HG02970 (cell line): ENCODE data around the gene LSG1.
"Not testable (repeated sequence)": the region's sequence is repeated elsewhere in the genome, so short reads cannot be mapped to it uniquely, and the experiment has no call there.

Source experiments
- ATAC-seq: cut with Tn5 transposase; IDR thresholded peaks from one replicate; pipeline ENCODE4 v1.9.1; 2021; ENCODE audit warnings: mild to moderate bottlenecking, moderate library complexity, moderate number of reproducible peaks; ENCODE audit not compliant: unreplicated experiment, low FRiP score

The LSG1 gene

DNA sequence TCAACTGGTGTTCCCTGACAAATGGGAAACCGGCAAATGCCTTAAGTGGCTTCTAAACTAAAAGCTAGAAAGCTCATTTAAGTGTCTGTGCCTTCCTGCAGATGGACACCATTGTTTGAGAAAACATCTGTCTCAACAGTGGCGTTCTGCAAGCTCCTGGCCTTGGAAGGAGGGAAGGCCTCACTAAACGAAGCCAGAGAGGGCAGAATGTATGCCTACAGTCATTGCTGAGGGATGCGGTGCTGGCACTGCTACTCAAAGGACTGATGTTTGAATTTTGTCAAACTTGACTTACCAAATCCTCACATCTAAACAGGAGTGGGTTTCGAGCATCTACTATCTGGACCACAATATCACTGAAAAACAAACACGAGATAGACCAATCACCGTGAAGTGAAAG, 12.2 kb downstream of the LSG1 start:
- ATAC-seq, result no peak

DNA sequence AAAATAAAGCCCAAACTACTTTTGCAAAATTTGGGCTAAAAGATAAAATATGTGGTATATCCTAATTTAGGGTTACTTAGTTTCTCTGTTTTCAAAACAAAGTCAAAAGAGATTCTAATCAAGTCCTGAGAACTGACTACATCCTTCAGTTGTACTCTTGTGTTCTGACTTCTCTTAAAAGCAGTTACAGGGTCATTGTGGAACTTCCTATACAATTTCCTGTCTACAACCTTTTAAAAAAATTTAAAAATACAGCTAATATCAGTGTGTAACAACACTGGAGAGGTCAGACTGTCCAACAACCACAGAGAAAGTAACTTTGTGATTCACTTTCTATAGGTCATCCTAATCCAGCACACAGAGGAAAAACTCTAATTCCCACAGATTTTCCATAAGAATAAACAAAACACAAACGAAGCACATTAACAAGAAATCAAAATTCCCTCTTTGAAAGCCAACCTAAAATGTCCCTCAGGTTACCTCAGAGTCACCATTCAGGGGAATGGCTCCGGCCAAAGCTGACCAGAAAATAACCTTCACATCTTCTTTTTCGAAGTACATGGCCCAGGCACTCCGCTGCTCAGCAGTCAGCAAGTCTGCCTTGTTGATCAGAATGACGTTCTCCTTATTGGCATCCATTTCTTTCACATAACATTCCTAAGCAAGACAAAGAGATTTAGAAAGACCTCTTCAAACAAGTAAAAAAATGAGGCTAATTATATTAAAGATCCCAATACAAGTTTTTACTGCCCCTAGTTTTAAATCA, 13.3 kb downstream of the LSG1 start:
- ATAC-seq, result no peak

DNA sequence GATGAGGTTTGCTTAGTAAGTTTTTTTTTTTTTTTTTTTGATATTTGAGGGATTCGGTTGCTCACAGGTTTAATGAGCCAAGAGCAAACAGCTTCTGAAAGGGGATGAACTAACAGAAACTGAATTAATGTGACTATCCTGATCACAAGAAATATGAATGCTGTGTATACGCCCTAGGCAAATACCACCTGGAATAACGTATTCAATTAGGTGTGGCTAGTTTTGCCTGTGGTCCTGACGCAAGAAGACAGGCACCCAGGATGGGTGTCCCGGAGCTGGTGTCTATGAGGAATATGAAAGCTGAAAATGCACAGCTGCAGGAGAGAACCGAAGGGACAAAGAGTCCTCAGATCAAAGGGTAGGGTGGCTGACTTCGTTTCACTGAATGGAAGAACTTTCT, 14.6 kb downstream of the LSG1 start:
- ATAC-seq, result no peak

DNA sequence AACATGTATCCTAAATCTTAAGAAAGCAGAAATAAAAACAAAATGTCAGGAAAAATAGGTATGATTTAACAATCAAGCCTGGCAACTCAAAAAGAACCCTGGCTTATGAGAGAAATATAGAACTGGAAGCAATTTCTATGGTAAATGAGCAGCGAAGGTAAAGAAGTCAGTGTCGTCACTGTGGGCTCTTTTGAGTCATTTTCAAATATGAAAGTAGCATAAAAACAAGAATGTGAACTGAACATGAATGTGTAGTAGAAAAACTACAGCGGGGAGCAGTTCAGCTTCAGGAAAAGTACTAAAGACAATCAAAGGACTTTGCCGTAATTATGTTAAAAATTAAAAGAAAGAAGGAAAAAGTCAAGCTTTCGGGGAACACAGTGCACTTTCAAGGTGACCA, 17.5 kb downstream of the LSG1 start:
- ATAC-seq, result peak; percentile 58

DNA sequence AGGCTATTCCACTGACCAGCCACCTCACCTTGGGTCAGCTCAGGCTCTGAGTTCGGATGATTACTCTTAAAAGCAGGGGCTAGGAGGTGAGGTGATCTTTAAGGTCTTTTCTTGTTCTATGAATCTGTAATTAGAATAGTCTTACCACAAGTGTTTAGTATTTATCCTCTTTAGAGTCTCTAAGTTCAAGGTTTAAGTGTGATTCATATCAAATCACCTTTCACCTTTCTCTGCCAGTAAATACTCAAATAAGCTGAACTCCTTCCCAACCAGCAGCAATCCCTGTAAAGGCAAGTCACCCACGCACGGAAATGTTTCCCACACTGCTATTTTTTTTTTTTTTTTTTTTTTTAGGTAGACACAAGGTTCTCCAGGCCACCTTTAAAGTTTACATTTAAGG, 24.2 kb downstream of the LSG1 start:
- no peak for ATAC-seq

DNA sequence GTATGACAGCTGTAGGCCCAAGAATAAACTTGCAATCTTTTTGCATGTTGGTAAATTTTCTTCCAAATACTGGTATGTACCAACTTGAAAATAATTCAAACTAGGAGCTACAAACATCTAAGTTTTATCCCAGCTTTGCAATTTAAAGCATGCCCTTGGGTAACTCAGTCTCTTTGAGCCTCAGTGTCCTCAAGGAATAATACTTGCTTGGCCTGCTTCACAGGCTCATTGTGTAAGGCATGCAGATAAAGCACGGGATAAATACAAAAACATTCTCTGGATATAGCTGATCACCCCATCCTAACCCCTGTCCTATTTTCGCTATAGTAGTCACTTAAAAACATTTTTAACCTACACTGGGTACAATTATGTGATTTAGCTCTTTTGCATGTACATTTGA, 29.2 kb downstream of the LSG1 start:
- ATAC-seq, result no peak

DNA sequence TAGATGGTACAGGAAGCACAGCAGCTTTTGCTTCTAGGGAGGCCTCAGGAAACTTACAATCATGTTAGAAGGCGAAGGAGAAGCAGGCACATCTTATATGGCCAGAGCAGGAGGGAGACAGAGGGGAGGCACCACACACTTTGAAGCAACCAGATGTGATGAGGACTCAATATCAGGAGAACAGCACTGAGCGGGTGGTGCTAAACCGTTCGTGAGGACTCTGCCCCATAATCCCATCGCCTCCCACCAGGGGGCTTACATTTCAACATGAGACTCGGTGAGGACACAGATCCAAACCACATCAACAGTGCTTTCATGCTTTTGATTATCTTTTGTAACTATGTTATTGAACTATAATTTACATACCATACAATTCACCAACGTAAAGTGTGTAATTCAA, 31.2 kb downstream of the LSG1 start:
- ATAC-seq, result no peak

DNA sequence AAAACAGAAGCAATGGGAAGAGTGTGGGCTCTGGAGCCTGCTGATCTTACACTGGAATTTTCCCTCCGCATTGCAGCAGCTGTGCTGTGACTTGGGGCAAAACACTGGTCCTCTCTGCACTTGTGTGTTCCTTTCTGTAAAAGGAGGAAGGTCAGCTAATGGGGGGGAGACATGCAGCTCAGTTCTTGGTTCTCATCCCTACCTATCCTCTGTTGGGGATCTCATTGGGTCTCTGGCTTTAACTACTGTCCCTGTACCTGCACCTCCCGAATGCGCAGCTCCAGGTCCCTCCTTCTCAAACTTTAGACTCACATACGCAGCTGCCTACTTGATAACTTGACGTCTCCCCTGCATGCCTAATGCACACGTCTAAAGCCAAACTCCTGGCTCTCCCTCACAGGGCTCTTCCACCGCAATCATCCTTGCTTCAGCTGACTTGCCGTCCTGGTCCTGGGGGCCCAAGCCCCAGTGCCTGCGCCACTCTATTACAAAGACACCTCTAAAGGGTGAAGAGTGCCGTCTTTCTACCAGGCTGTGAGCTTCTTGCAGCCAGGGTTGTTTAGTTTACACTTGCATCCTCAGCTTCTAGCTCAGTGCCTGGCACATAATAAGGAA, 32.9 kb downstream of the LSG1 start:
- no peak for ATAC-seq

DNA sequence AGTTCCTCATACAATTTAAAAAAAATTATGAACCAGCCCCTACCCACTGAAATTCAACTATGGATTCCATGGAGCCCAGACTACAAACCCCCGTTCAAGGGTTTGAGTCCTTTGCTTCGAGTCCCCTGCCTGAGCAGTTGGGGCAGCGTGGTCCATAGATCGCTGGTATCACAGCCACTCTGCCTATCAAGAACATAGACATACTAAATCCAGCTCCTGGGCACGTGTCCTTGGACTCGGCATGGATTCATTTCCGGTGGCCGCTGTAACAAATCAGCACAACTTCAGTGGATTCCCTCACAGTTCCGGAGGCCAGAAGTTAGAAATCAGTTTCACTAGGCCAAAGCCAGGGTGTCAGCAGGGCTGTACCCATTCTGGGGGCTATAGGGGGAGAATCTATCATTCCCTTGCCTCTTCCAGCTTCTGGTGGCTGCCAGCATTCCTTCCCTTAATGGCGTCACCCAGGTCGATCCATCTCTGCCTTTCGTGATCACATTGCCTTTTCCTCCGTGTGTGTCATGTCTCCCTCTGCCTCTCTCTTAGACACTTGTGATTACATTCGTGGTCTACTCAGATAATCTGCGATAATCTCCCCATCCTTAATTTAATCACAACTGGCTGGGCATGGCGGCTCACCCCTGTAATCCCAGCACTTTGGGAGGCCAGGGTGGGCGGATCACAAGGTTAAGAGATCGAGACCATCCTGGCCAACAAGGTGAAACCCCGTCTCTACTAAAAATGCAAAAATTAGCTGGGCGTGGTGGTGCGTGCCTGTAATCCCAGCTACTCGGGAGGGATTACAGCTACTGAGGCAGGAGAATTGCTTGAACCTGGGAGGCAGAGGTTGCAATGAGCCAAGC, 34.2 kb downstream of the LSG1 start:
- ATAC-seq, result no peak

DNA sequence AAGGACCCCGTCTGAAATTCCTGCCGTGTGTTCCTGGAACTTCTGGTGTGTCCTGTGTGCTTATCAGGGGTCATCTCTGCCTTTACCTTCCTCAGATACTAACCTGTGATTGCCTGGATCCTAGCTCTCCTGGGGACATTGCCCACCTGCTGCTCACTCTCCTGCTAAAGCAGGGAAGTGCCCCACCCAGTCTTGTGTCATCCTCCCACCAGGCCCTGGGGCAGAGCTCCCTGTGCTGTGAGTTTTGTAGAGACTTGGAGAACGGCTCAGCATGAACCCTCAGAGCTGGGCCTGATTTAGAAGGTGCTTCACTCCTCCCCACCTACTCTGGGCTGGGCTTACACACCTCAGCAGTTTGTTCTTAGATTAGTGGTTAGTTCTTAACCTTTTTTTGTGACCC, 34.9 kb downstream of the LSG1 start:
- no peak for ATAC-seq

DNA sequence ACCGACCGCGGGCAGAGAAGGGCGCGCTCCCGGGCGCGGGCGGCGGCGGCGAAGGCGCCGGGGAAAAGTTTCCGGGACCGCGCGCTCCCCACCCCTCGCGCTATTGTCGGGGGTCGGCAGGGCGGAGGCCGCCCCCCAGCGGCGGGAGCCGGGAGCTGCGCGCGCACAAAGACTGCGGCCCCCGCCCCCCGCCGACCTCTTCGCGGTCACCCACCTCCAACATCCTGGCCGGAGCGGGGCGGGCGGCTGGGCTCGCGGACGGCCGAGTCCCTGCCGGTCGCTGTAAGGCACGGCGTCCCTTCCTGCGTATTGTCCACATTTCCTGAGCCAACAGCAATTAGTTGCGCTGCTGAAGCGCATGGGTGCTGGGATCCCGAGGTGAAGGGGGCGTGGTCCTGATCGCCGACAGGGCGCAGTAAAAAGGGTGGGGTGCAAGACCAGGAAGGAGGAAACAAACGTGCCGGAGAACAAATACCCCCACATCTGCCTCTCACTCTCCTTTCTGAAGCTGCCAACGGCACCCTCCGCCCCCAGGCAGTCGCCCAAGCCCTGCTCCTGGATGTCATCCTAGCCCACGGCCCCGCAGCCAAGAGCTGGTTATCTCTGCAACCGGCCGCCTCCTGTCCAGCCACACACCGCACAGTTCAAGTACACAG, 38.5 kb downstream of the LSG1 start, which contains the start of gene TMEM44:
TSS of gene TMEM44 (minus strand) at position 71 of the 656 bp plus-strand sequence. CDS start 204 bp downstream, outside the sequence.
- peak; percentile 88 for ATAC-seq

DNA sequence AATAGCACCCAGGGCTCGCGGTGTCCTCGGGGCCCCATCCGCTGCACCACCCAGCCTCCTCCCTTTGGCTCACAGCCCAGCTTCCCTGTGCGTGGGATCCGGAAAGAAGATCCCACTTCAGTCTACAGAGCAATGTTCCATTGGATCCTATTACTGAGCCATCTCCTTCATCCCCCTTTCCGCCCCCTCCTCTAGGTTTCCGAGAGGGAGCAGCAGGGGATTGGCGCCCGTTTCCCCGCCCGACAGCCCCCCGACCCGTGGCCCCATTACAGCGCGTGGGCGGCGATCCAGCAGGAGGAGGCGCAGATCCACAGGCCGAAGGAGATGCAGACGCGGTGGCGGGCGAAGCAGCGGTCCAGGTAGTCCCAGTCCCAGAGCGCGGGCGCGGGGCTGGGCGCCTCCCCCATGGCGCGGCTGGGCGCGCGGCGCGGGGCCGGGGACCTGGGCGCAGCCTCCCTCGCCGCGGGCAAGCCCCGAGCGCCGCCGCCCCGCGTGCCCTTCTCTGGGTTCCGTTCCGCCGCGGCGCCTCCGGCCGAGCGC, 39.1 kb downstream of the LSG1 start:
- ATAC-seq, result no peak

DNA sequence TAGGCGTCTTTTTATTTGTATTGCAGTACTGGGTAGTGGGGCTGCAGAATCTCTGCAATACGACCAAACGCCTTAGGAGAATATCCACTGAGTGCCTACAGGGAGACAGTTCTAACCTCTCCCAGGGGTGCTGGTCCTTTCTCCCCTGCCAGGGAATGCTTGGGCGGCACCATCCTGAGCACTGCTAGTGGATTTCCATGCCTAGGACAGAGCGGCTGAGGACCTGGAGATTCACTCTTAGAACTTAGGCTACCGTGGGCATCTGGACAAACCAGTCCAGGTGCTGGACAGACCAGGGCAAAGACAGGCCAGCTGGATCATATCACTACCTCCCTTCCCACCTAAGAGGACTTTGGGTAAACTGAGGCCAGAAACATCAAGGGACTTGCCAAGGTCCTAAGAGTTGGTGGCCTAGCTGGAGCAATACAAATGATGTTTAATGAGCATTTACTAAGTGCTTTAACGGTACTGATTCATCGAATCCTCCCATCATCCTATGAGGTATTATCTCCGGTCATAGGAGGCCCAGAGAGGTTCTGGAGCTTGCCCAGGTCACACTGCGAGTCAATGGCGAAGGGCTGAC, 39.7 kb downstream of the LSG1 start:
- ATAC-seq, result no peak

DNA sequence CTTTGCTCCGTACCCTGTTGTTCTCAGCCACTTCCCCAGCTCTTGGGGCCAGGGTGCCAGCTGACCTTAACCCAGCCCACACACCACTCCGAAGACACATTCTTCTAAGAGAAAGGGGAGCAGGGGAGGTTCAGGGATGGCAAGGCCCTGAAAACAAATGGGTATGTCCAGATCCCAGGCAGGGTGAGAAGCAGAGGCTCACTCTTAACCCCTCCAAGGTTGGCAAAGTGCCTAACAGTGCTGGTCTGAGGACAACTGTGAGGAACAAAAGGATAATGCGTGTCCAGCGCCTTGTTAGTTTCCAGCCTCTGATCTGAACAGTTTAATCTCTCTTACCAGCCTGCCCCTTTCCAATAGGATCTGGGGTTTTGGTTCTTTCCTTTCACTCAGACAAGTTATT, 40.3 kb downstream of the LSG1 start:
- no peak for ATAC-seq

DNA sequence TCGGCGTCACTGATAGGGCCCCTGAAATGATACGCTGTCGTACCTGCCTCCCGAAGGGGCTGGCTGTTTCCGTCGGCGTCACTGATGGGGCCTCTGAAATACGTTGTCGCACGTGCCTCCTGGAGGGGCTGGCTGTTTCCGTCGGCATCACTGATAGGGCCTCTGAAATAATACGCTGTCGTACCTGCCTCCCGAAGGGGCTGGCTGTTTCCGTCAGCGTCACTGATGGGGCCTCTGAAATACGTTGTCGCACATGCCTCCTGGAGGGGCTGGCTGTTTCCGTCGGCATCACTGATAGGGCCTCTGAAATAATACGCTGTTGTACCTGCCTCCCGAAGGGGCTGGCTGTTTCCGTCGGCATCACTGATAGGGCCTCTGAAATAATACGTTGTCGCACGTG, 41.3 kb downstream of the LSG1 start:
- ATAC-seq, result not testable (repeated sequence)

DNA sequence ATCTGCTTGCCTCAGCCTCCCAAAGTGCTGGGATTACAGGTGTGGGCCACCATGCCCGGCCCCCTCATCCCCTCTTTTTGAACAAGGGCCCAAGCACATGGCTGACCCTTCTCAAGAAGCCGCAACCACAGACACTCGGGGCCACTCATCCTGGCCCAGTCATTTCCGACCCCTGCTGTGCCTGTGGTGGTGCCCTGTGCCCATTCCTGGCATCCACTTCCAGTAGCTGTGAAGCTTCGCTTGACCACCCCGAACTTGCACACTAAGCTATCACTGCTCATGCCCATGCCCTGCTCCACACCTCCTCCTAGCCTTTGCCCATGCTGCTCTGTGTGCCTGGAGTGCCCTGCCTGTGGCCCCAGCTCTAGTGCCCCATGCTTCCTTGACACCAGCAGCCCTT, 47.0 kb downstream of the LSG1 start:
- no peak for ATAC-seq

DNA sequence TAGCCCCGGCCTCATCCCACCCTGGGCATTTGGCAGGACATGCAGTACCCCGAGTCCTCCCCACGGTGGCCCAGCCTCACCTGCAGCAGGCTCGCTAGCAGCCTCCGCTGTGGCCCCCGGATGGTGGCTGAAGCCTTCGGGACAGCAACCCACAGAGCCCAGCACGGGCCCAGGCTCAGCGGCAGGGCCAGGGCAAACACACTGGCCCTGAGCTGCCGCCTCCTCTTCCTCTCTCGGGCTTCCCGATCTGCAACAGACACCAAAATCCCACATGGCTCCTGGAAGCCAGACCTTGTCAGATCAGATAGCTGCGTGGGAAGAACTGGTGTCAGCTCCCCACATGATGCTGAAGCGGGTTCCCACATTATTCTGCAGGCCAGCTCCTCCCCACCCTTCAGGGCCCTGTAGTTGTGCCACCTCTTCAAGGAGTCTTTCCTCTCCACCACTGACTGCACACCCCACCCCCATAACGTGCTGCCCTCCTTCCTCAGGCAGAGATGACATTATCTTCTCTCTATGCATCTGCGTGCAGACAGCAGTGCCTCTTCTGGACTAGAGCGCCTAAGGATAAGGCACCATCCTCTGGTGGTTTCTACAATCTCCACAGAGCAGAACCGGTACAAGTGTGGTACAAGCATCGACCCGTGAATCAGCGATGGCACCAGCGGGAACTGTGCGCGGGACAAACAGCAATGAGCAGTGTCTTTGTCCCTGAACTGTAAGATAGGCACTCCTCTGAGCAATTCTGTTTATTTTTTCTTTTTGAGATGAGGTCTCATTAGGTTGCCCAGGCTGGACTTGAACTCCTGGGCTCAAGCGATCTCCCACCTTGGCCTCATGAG, 48.3 kb downstream of the LSG1 start:
- no peak for ATAC-seq

DNA sequence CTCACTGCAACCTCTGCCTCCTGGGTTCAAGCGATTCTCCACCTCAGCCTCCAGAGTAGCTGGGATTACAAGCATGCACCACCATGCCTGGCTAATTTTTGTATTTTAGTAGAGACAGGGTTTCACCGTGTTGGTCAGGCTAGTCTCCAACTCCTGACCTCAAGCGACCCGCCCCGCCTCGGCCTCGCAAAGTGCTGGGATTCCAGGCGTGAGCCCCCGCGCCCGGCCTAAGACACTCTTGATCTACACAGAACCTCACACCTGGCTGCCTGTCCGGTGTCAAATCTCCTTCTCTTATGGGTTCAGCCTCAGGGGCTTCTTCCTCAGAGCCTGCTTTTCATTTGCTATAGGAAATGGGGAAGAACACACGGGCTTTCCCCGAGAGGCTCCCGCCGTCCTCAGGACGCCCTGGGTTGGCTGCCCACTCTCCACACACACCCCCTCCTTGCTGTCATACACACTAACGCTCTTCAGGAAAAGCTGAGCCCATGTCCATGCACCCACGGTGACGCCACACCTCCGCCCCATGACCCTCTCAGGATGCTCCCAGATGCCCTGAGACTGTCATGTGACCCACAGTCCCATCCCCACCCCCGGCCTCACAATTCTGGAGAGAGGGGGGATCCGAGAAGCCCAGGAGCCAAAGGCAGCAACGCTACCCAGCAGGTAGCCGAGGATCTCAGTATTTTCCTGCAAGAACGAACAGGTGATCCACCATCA, 49.2 kb downstream of the LSG1 start:
- ATAC-seq, result no peak

DNA sequence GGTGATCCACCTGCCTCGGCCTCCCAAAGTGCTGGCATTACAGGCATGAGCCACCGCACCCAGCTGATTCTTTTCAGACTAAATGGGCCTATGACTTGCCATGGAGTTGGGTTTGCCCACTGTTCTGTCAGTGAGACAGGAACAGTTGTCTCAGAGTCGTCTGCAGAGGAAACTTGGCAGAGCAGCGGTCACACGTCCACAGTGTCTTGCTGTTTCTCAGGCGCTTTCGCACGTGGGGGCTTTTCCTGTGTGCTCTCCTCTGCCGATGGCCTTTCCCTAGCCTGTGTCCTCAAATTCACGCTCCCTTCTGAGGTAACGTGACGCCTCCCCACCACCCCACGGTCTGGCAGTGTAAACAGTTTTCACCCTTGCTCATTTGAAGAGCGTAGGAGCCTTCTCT, 50.0 kb downstream of the LSG1 start:
- ATAC-seq, result no peak
